ENCODE results near the gene SCYL2.

GRCh38 chr12:100238801-100239200, 28.2 kb upstream of the SCYL2 start:
- TF ChIP-seq ZNF175 (tag by site-specific recombination; IDR thresholded peaks at IDR 0.05), result no peak
- no peak for TF ChIP-seq CTCF (tag by site-specific recombination; IDR thresholded peaks at IDR 0.05)
- TF ChIP-seq MYNN (tag by site-specific recombination; IDR thresholded peaks at IDR 0.05; ENCODE audit: borderline replicate concordance), result no peak
- no peak for TF ChIP-seq ZNF274 (IDR thresholded peaks at IDR 0.05; ENCODE audit: low read length)
- no peak for TF ChIP-seq ZNF274 (tag by site-specific recombination; IDR thresholded peaks at IDR 0.05; ENCODE audit: borderline replicate concordance)

All from HEK293 (cell line).